Colon (tissue), 2 donors: ENCODE data around the gene ZNF397.
"Not testable (repeated sequence)": the region's sequence is repeated elsewhere in the genome, so short reads cannot be mapped to it uniquely, and the experiment has no call there.

Experiments used
- FAIRE-seq: peaks from 2 replicates; lab custom pipeline; 2012; peaks lifted over from hg19 to GRCh38; lab: Jason Lieb, UNC
- donor health status: control.
- donor health status: control.

ZNF397 gene

GRCh38 chr18:35240664-35241447 lies at the start of gene ZNF397:
Gene ZNF397, plus strand, starts transcription at chr18:35241034. Its CDS starts 1,437 bp downstream, at chr18:35242471.
- no peak for FAIRE-seq

- FAIRE-seq: no peak
These were observed 49.2 kb upstream of the ZNF397 start for GRCh38 chr18:35191698-35192025.

- no peak for FAIRE-seq
These were observed 48.4 kb upstream of the ZNF397 start for GRCh38 chr18:35192415-35192814.

GRCh38 chr18:35193316-35193715 lies 47.5 kb upstream of the ZNF397 start:
- no peak for FAIRE-seq

- FAIRE-seq: no peak
These were observed 43.5 kb upstream of the ZNF397 start for GRCh38 chr18:35197296-35197695.

- no peak for FAIRE-seq
These were observed 39.4 kb upstream of the ZNF397 start for GRCh38 chr18:35201256-35201931.

GRCh38 chr18:35203067-35203466 lies 37.8 kb upstream of the ZNF397 start:
- no peak for FAIRE-seq

GRCh38 chr18:35205199-35205712 lies 35.6 kb upstream of the ZNF397 start:
- FAIRE-seq: no peak

- not testable (repeated sequence) for FAIRE-seq
These were observed 34.9 kb upstream of the ZNF397 start for GRCh38 chr18:35205746-35206458.

GRCh38 chr18:35215026-35215425 lies 25.8 kb upstream of the ZNF397 start:
- no peak for FAIRE-seq

GRCh38 chr18:35216611-35217010 lies 24.2 kb upstream of the ZNF397 start:
- not testable (repeated sequence) for FAIRE-seq

GRCh38 chr18:35219331-35219730 lies 21.5 kb upstream of the ZNF397 start:
- not testable (repeated sequence) for FAIRE-seq

- no peak for FAIRE-seq
These were observed 20.4 kb upstream of the ZNF397 start for GRCh38 chr18:35220424-35220823.

GRCh38 chr18:35223797-35224196 lies 17.0 kb upstream of the ZNF397 start:
- FAIRE-seq: no peak

GRCh38 chr18:35227254-35227653 lies 13.6 kb upstream of the ZNF397 start:
- no peak for FAIRE-seq

GRCh38 chr18:35231052-35231451 lies 9.8 kb upstream of the ZNF397 start:
- no peak for FAIRE-seq

- FAIRE-seq: no peak
These were observed 4.1 kb upstream of the ZNF397 start for GRCh38 chr18:35236571-35237363.

- FAIRE-seq: no peak
These were observed 1.5 kb upstream of the ZNF397 start for GRCh38 chr18:35239314-35239713.

- no peak for FAIRE-seq
These were observed 592 bp downstream of the ZNF397 start for GRCh38 chr18:35241448-35241804.

- no peak for FAIRE-seq
These were observed 1.6 kb downstream of the ZNF397 start for GRCh38 chr18:35242426-35242825.

GRCh38 chr18:35244671-35245070 lies 3.8 kb downstream of the ZNF397 start:
- no peak for FAIRE-seq

- FAIRE-seq: no peak
These were observed 5.0 kb downstream of the ZNF397 start for GRCh38 chr18:35245719-35246317.
